PFSK-1 (cell line): ENCODE data around the gene EML4.

Source experiments
- POLR2AphosphoS5 ChIP-seq: IDR thresholded peaks from 2 replicates; pipeline ENCODE4 v1.6.1; 2012; ENCODE audit warnings: low read depth, mild to moderate bottlenecking, control low read depth, low read length, moderate library complexity
- TAF1 ChIP-seq: IDR thresholded peaks from 2 replicates; pipeline ENCODE4 v1.6.1; 2012; ENCODE audit warnings: low read length, control low read depth, borderline replicate concordance; ENCODE audit not compliant: insufficient read depth

DNA sequence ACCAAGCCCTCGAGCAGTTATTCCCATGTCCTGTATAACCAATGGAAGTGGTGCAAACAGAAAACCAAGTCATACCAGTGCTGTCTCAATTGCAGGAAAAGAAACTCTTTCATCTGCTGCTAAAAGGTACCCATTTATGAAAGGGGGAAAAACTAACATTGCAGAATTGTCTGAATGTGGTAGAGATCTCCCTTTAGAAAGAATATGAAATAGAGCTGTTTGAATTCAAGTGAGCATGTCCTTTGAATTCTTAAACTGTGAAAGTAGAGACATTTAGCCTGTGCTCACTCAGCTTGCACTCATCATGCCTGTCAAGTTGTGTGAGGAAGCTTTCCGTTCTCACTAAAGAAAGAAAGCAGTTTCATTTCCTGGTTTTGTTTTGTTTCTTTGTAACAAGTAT, 87.4 kb downstream of the EML4 start:
- TF ChIP-seq TAF1, result no peak
- TF ChIP-seq POLR2AphosphoS5, result no peak
